ENCODE data around the gene DMKN.

DMKN gene

GRCh38 chr19:35455616-35456201 lies 57.7 kb downstream of the DMKN start:
- Histone ChIP-seq H3K4me1 (ENCODE audit: insufficient read depth, poor library complexity, severe bottlenecking) (no peaks in the 10 kb centered on the region), H3K27me3 (ENCODE audit: insufficient read depth, poor library complexity, severe bottlenecking) (no peaks in the 10 kb centered on the region), H3K9me3 (ENCODE audit: severe bottlenecking) (no peaks in the 10 kb centered on the region), H3K4me3 (ENCODE audit: severe bottlenecking) (no peak overlapping the region), H3K27ac (ENCODE audit: poor library complexity, severe bottlenecking) (no peak overlapping the region), H3K36me3 (ENCODE audit: low read depth) (no peaks in the 10 kb centered on the region)
- no peak for DNase-seq (ENCODE audit: low spot score)
- no peak for TF ChIP-seq CTCF (IDR thresholded peaks at IDR 0.05; ENCODE audit: poor library complexity, severe bottlenecking)
- no peak for ATAC-seq (ENCODE audit: low read depth)

- no peak for DNase-seq (ENCODE audit: low spot score)
- Histone ChIP-seq H3K27ac (ENCODE audit: poor library complexity, severe bottlenecking) (no peak overlapping the region), H3K36me3 (ENCODE audit: low read depth) (no peaks in the 10 kb centered on the region), H3K27me3 (ENCODE audit: insufficient read depth, poor library complexity, severe bottlenecking) (peaks cover 7% of the 10 kb centered on the region), H3K9me3 (ENCODE audit: severe bottlenecking) (no peaks in the 10 kb centered on the region), H3K4me3 (ENCODE audit: severe bottlenecking) (no peak overlapping the region), H3K4me1 (ENCODE audit: insufficient read depth, poor library complexity, severe bottlenecking) (no peaks in the 10 kb centered on the region)
- no peak for ATAC-seq (ENCODE audit: low read depth)
- no peak for TF ChIP-seq CTCF (IDR thresholded peaks at IDR 0.05; ENCODE audit: poor library complexity, severe bottlenecking)
Measured at GRCh38 chr19:35454663-35455062, 58.8 kb downstream of the DMKN start.

GRCh38 chr19:35451338-35452096 lies 61.9 kb downstream of the DMKN start:
- DNase-seq (ENCODE audit: low spot score) (no peak), ATAC-seq (ENCODE audit: low read depth) (no peak)
- Histone ChIP-seq H3K9me3 (ENCODE audit: severe bottlenecking) (no peaks in the 10 kb centered on the region), H3K4me3 (ENCODE audit: severe bottlenecking) (no peak overlapping the region), H3K27me3 (ENCODE audit: insufficient read depth, poor library complexity, severe bottlenecking) (peaks cover 22% of the 10 kb centered on the region), H3K4me1 (ENCODE audit: insufficient read depth, poor library complexity, severe bottlenecking) (no peaks in the 10 kb centered on the region), H3K36me3 (ENCODE audit: low read depth) (no peaks in the 10 kb centered on the region), H3K27ac (ENCODE audit: poor library complexity, severe bottlenecking) (no peak overlapping the region)
- no peak for TF ChIP-seq CTCF (IDR thresholded peaks at IDR 0.05; ENCODE audit: poor library complexity, severe bottlenecking)

DNA sequence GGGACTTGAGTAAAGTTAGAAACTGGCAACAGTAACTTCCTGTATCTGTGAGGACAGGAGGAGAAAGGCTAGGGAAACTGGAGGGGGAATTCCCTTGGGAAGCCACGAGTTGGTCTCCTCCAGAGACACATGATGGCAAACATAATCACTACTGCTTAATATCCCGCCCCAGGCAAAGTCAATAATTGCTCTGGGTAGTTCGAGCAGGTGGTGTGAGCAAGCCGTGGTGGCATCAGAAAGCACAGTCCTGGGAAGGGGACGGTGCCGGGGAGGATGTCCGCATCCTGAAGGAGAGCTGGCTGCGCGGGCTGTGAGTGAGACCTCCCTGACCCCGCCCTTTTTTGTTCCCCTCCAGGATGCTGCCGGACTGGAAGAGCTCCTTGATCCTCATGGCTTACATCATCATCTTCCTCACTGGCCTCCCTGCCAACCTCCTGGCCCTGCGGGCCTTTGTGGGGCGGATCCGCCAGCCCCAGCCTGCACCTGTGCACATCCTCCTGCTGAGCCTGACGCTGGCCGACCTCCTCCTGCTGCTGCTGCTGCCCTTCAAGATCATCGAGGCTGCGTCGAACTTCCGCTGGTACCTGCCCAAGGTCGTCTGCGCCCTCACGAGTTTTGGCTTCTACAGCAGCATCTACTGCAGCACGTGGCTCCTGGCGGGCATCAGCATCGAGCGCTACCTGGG lies 63.9 kb downstream of the DMKN start:
- no peak overlapping the region for H3K4me3 ChIP-seq (ENCODE audit: severe bottlenecking)
- ATAC-seq (ENCODE audit: low read depth) = no peak
- peaks cover 23% of the 10 kb centered on the region for H3K27me3 ChIP-seq (ENCODE audit: insufficient read depth, poor library complexity, severe bottlenecking)
- no peaks in the 10 kb centered on the region for H3K9me3 ChIP-seq (ENCODE audit: severe bottlenecking)
- TF ChIP-seq CTCF (IDR thresholded peaks at IDR 0.05; ENCODE audit: poor library complexity, severe bottlenecking) = no peak
- no peaks in the 10 kb centered on the region for H3K4me1 ChIP-seq (ENCODE audit: insufficient read depth, poor library complexity, severe bottlenecking)
- H3K27ac ChIP-seq (ENCODE audit: poor library complexity, severe bottlenecking) = no peak overlapping the region
- H3K36me3 ChIP-seq (ENCODE audit: low read depth) = no peaks in the 10 kb centered on the region
- no peak for DNase-seq (ENCODE audit: low spot score)

Data from RWPE2 (cell line).